ENCODE results near the gene TEX26.
A peak's percentile ranks its signal among the peaks of the same experiment; 100 is the strongest.
"Not testable (repeated sequence)": the region's sequence is repeated elsewhere in the genome, so short reads cannot be mapped to it uniquely, and the experiment has no call there.

The TEX26 gene

DNA sequence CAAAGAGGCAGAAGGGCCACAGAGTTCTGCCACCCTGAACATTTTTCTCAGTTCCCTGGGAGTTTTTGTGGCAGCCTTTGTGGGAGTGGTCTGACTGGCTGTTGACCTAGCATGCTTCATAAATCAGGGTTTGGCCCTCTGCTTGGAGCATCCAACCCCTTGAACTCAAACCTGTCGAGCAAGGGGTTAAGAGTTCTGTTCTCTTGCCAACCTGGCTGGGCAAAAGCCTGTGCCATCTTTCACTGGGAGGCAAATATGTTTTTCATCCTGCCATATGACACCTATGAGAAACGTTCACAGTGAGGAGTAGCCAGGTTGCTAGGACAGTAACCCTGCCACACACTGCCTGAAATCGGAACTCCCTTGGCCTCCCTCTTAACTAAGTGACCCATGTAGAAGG, 7.7 kb upstream of the TEX26 start:
- H3K9me3 Mint-ChIP-seq = no peaks in the 10 kb centered on the region
- DNase-seq = no peak
- H3K27ac Mint-ChIP-seq = peak overlapping the region; percentile 89
- peaks cover 48% of the 10 kb centered on the region for H3K4me1 Mint-ChIP-seq
- H3K36me3 Mint-ChIP-seq (ENCODE audit: low read depth) = no peaks in the 10 kb centered on the region
- H3K27me3 Mint-ChIP-seq (ENCODE audit: low read depth, poor library complexity) = peaks cover 3% of the 10 kb centered on the region
- TF ChIP-seq, protein P1, sequence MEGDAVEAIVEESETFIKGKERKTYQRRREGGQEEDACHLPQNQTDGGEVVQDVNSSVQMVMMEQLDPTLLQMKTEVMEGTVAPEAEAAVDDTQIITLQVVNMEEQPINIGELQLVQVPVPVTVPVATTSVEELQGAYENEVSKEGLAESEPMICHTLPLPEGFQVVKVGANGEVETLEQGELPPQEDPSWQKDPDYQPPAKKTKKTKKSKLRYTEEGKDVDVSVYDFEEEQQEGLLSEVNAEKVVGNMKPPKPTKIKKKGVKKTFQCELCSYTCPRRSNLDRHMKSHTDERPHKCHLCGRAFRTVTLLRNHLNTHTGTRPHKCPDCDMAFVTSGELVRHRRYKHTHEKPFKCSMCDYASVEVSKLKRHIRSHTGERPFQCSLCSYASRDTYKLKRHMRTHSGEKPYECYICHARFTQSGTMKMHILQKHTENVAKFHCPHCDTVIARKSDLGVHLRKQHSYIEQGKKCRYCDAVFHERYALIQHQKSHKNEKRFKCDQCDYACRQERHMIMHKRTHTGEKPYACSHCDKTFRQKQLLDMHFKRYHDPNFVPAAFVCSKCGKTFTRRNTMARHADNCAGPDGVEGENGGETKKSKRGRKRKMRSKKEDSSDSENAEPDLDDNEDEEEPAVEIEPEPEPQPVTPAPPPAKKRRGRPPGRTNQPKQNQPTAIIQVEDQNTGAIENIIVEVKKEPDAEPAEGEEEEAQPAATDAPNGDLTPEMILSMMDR (IDR thresholded peaks at IDR 0.05) = no peak
- no peak overlapping the region for H3K4me3 Mint-ChIP-seq

DNA sequence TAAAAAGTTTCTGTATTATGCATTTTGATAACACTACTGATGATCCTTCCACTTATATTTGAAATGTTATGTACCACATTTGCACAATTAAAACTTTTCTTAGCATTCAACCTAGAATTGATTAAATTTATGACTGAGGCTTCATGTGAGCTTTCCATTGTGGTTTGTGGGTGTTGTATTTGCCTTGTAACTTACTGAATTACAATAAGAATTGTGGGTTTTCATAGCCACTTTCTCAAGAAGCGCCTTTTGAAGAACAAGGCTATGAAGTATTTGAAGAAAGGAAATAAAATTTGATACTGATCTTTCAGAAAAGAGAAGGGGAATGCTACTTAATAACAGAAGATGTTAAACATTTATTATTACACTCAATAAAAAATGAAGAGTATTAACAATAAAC, 7.0 kb upstream of the TEX26 start:
- Mint-ChIP-seq H3K9me3 (no peaks in the 10 kb centered on the region), H3K4me1 (peaks cover 48% of the 10 kb centered on the region), H3K36me3 (ENCODE audit: low read depth) (no peaks in the 10 kb centered on the region), H3K27ac (no peak overlapping the region), H3K27me3 (ENCODE audit: low read depth, poor library complexity) (peaks cover 3% of the 10 kb centered on the region), H3K4me3 (no peak overlapping the region)
- TF ChIP-seq, protein P1 (IDR thresholded peaks at IDR 0.05) = no peak
- DNase-seq = no peak

- Mint-ChIP-seq H3K27me3 (ENCODE audit: low read depth, poor library complexity) (peaks cover 3% of the 10 kb centered on the region), H3K36me3 (ENCODE audit: low read depth) (no peaks in the 10 kb centered on the region), H3K4me1 (peaks cover 47% of the 10 kb centered on the region), H3K9me3 (no peaks in the 10 kb centered on the region), H3K4me3 (no peak overlapping the region), H3K27ac (no peak overlapping the region)
- DNase-seq = no peak
- TF ChIP-seq, protein P1 (IDR thresholded peaks at IDR 0.05) = no peak
These were observed 5.7 kb upstream of the TEX26 start for GRCh38 chr13:30926781-30927180.

- DNase-seq; H3K27ac Mint-ChIP-seq; H3K9me3 Mint-ChIP-seq; H3K36me3 Mint-ChIP-seq (ENCODE audit: low read depth); H3K27me3 Mint-ChIP-seq (ENCODE audit: low read depth, poor library complexity); H3K4me3 Mint-ChIP-seq: not testable (repeated sequence)
- peaks cover 51% of the 10 kb centered on the region for H3K4me1 Mint-ChIP-seq
These were observed 5.3 kb upstream of the TEX26 start for GRCh38 chr13:30927188-30927587.

- Mint-ChIP-seq H3K4me1 (peaks cover 55% of the 10 kb centered on the region), H3K36me3 (ENCODE audit: low read depth) (no peaks in the 10 kb centered on the region), H3K9me3 (no peaks in the 10 kb centered on the region), H3K4me3 (no peak overlapping the region), H3K27me3 (ENCODE audit: low read depth, poor library complexity) (peaks cover 5% of the 10 kb centered on the region), H3K27ac (no peak overlapping the region)
- no peak for DNase-seq
- TF ChIP-seq, protein P1 (IDR thresholded peaks at IDR 0.05) = no peak
These were observed 4.9 kb upstream of the TEX26 start for GRCh38 chr13:30927595-30927994.

DNA sequence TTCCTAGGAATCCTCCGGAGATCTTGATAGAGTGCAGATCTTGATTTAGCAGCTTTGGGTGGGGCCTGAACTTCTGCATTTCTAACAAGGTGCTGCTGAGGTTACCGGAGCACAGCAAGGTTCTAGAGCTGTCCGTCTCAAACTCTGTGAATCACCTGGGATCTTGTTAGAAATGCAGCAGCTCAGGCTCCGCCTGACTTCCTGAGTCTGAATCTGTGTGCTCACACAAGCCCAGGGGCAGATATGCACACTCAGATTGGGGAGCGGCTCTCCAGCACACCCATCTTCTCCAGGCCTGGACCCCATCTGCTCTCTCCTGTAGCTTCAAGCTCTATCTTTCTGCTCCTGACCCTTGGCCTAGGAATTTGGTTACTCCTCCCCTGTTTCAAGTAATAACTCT, 3.5 kb upstream of the TEX26 start:
- TF ChIP-seq, protein P1 (IDR thresholded peaks at IDR 0.05) = no peak
- Mint-ChIP-seq H3K4me1 (peaks cover 60% of the 10 kb centered on the region), H3K4me3 (no peak overlapping the region), H3K27ac (no peak overlapping the region), H3K9me3 (no peaks in the 10 kb centered on the region), H3K36me3 (ENCODE audit: low read depth) (no peaks in the 10 kb centered on the region), H3K27me3 (ENCODE audit: low read depth, poor library complexity) (peaks cover 16% of the 10 kb centered on the region)
- DNase-seq = no peak
